Lower leg skin (tissue), 3 donors: ENCODE results near the gene PKP4.

Experiments
- POLR2A ChIP-seq, 2 donors: fragments of 450-650 bp; IDR thresholded peaks; one replicate each; pipeline ENCODE4 v1.6.1; 2016 to 2017; ENCODE audit warnings: antibody characterized with exemption in 2 of 2, mild to moderate bottlenecking in 1 of 2, moderate library complexity in 1 of 2
- TF ChIP-seq, protein P1 (sequence below), 3 donors: fragments of 450-650 bp; IDR thresholded peaks; one replicate each; pipeline ENCODE4 v1.5.1; 2016; ENCODE audit warnings: antibody characterized with exemption in 3 of 3, mild to moderate bottlenecking in 3 of 3, moderate library complexity in 2 of 3

DNA sequence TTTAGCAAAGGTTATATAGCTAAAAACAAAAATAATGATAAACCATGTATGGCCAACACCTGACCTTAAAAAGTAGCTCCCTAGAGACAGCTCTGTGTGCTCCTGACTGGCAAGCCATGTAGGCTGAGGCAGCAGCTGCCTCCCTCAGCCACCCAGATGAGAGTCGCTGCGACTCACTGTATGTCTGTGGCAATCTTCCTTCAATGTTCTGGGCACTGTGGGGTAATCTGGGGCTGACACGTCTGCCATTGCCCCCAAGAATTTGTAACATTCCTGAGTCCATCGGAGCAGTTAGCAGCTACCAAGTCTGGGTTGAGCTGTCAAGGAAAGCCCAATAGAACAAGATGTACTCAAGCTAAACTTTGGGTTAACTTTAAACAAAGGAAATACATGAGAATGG lies 232.0 kb downstream of the PKP4 start:
- TF ChIP-seq, protein P1, sequence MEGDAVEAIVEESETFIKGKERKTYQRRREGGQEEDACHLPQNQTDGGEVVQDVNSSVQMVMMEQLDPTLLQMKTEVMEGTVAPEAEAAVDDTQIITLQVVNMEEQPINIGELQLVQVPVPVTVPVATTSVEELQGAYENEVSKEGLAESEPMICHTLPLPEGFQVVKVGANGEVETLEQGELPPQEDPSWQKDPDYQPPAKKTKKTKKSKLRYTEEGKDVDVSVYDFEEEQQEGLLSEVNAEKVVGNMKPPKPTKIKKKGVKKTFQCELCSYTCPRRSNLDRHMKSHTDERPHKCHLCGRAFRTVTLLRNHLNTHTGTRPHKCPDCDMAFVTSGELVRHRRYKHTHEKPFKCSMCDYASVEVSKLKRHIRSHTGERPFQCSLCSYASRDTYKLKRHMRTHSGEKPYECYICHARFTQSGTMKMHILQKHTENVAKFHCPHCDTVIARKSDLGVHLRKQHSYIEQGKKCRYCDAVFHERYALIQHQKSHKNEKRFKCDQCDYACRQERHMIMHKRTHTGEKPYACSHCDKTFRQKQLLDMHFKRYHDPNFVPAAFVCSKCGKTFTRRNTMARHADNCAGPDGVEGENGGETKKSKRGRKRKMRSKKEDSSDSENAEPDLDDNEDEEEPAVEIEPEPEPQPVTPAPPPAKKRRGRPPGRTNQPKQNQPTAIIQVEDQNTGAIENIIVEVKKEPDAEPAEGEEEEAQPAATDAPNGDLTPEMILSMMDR (IDR thresholded peaks at IDR 0.05) = no peak
- no peak for TF ChIP-seq POLR2A (IDR thresholded peaks at IDR 0.05)
